Activated T-cell treated with anti-CD3 and anti-CD28 coated beads, Interleukin-2, amount 50 U/mL, for 48 hours (primary cell): ENCODE results near the gene LY9.
"Not testable (repeated sequence)": the region's sequence is repeated elsewhere in the genome, so short reads cannot be mapped to it uniquely, and the experiment has no call there.

Experiments used
- DNase-seq, 2 experiments: peaks; one replicate each; pipeline ENCODE4 v3.0.0-alpha.2; 2020

The LY9 gene

DNA sequence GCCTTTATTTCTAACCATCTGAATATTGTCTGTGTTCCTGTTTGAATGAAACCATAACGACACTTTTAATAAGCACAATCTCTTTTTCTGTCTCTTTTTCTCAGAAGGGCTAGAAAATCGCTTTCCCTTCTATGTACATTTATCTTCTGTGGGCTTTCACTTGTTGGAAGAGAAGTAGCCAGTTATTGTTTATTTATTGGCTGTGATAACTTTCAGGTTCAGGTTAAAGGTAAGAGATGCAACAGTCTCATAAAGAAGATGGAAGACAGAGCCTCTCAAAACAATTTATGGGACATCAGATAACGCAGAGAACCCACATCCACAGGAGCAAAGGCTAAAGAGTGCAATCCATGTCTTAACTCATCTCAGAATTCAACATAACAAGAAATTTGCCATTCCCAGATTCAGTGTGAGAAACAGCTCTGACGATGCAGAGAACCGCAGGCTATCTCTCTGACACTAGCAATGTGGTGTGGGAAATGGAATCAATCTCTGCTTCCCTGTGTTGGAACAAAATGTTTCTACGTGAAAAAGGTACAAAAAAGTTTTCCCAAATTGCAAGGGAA is 70.8 kb downstream of the LY9 start:
- no peak for DNase-seq

- DNase-seq = not testable (repeated sequence)
Measured at GRCh38 chr1:160867651-160868050, 71.7 kb downstream of the LY9 start.

- DNase-seq = no peak
Measured at GRCh38 chr1:160868141-160868540, 72.2 kb downstream of the LY9 start.

- DNase-seq = no peak
Measured at GRCh38 chr1:160874935-160875334, 79.0 kb downstream of the LY9 start.

- DNase-seq = not testable (repeated sequence)
Measured at GRCh38 chr1:160875591-160875990, 79.6 kb downstream of the LY9 start.

GRCh38 chr1:160876311-160876710 is 80.3 kb downstream of the LY9 start:
- no peak for DNase-seq

- no peak for DNase-seq
Measured at GRCh38 chr1:160877221-160877620, 81.2 kb downstream of the LY9 start.
